MM.1S (cell line): ENCODE measurements around the gene TRABD2B.

Experiments used
- DNase-seq: peaks from one replicate; pipeline ENCODE4 v3.0.0-alpha.2; 2015
- H2AFZ ChIP-seq: fragments of 300-600 bp; sonication (generic); 2 replicates; pipeline ENCODE4 v1.6.0; 2016; ENCODE audit warnings: antibody characterized with exemption, low read length
- H3F3A ChIP-seq: fragments of 300-600 bp; sonication (generic); 2 replicates; pipeline ENCODE4 v1.6.1; 2016; ENCODE audit warnings: mild to moderate bottlenecking, antibody characterized with exemption, low read length, moderate library complexity, mixed read lengths; ENCODE audit not compliant: insufficient read depth
- H3K27ac ChIP-seq: fragments of 300-600 bp; sonication (generic); 2 replicates; pipeline ENCODE4 v1.5.1; 2016; ENCODE audit warnings: mild to moderate bottlenecking, low read length
- H3K27me3 ChIP-seq: fragments of 300-600 bp; sonication (generic); replicated peaks from 2 replicates; pipeline ENCODE4 v1.6.0; 2016; ENCODE audit warnings: low read length; ENCODE audit not compliant: insufficient read depth
- H3K36me3 ChIP-seq: fragments of 300-600 bp; sonication (generic); replicated peaks from 2 replicates; pipeline ENCODE4 v1.6.1; 2016; ENCODE audit warnings: mild to moderate bottlenecking, low read length, mixed read lengths; ENCODE audit not compliant: insufficient read depth
- H3K4me1 ChIP-seq: fragments of 300-600 bp; sonication (generic); 2 replicates; pipeline ENCODE4 v1.6.1; 2016; ENCODE audit warnings: low read length, mixed read lengths
- H3K4me2 ChIP-seq: fragments of 300-600 bp; sonication (generic); 2 replicates; pipeline ENCODE4 v1.6.0; 2016; ENCODE audit warnings: low read depth, low read length
- H3K4me3 ChIP-seq: fragments of 300-600 bp; sonication (generic); 2 replicates; pipeline ENCODE4 v1.5.1; 2016; ENCODE audit warnings: low read length, mixed read lengths
- H3K79me2 ChIP-seq: fragments of 300-600 bp; sonication (generic); 2 replicates; pipeline ENCODE4 v1.6.1; 2016; ENCODE audit warnings: mixed run types, low read length, mixed read lengths
- H3K9ac ChIP-seq: fragments of 300-600 bp; sonication (generic); 2 replicates; pipeline ENCODE4 v1.6.1; 2016; ENCODE audit warnings: low read length, mixed read lengths
- H3K9me2 ChIP-seq: fragments of 300-600 bp; sonication (generic); replicated peaks from 2 replicates; pipeline ENCODE4 v1.6.1; 2016; ENCODE audit warnings: mild to moderate bottlenecking, low read length, mixed read lengths; ENCODE audit not compliant: insufficient read depth
- H3K9me3 ChIP-seq: fragments of 300-600 bp; sonication (generic); replicated peaks from 2 replicates; pipeline ENCODE4 v1.6.1; 2016; ENCODE audit warnings: mild to moderate bottlenecking, low read length, mixed read lengths; ENCODE audit not compliant: insufficient read depth
- H4K20me1 ChIP-seq: fragments of 300-600 bp; sonication (generic); 2 replicates; pipeline ENCODE4 v1.6.1; 2016; ENCODE audit warnings: mild to moderate bottlenecking, low read length, moderate library complexity, mixed read lengths; ENCODE audit not compliant: insufficient read depth
- CTCF ChIP-seq: fragments of 300-600 bp; sonication (generic); IDR thresholded peaks from 2 replicates; pipeline ENCODE4 v1.5.1; 2016; ENCODE audit warnings: antibody characterized with exemption, low read length, mixed read lengths
- EZH2 ChIP-seq: fragments of 300-600 bp; sonication (generic); optimal IDR thresholded peaks from 2 replicates; pipeline ENCODE3; 2017; ENCODE audit warnings: low read depth, mild to moderate bottlenecking, antibody characterized with exemption, low read length, mixed read lengths
- EZH2phosphoT487 ChIP-seq: fragments of 300-600 bp; sonication (generic); IDR thresholded peaks from 2 replicates; pipeline ENCODE4 v1.6.1; 2018; ENCODE audit warnings: antibody characterized with exemption, low read length

The TRABD2B gene

GRCh38 chr1:47944561-47944960 is 52.6 kb downstream of the TRABD2B start:
- Histone ChIP-seq H3K79me2 (no peaks in the 10 kb centered on the region), H2AFZ (no peak overlapping the region), H3K27ac (no peak overlapping the region), H3K9me2 (no peaks in the 10 kb centered on the region), H4K20me1 (no peaks in the 10 kb centered on the region), H3F3A (no peaks in the 10 kb centered on the region), H3K4me1 (no peaks in the 10 kb centered on the region), H3K4me3 (no peak overlapping the region), H3K27me3 (no peaks in the 10 kb centered on the region), H3K36me3 (no peaks in the 10 kb centered on the region), H3K9ac (no peak overlapping the region), H3K4me2 (no peak overlapping the region), H3K9me3 (no peaks in the 10 kb centered on the region)
- no peak for DNase-seq
- TF ChIP-seq EZH2 (no peak), EZH2phosphoT487 (no peak), CTCF (no peak)

GRCh38 chr1:47942240-47942629 is 55.0 kb downstream of the TRABD2B start:
- no peaks in the 10 kb centered on the region for H3K27me3 ChIP-seq
- H4K20me1 ChIP-seq: no peaks in the 10 kb centered on the region
- no peak overlapping the region for H3K27ac ChIP-seq
- no peak overlapping the region for H3K9ac ChIP-seq
- no peaks in the 10 kb centered on the region for H3F3A ChIP-seq
- H3K79me2 ChIP-seq: no peaks in the 10 kb centered on the region
- no peaks in the 10 kb centered on the region for H3K9me2 ChIP-seq
- no peaks in the 10 kb centered on the region for H3K9me3 ChIP-seq
- H3K4me3 ChIP-seq: no peak overlapping the region
- no peaks in the 10 kb centered on the region for H3K4me1 ChIP-seq
- no peak overlapping the region for H2AFZ ChIP-seq
- no peak for DNase-seq
- TF ChIP-seq EZH2: no peak
- TF ChIP-seq EZH2phosphoT487: no peak
- no peak for TF ChIP-seq CTCF
- no peak overlapping the region for H3K4me2 ChIP-seq
- H3K36me3 ChIP-seq: no peaks in the 10 kb centered on the region

GRCh38 chr1:47941609-47942239 is 55.5 kb downstream of the TRABD2B start:
- no peak overlapping the region for H3K27ac ChIP-seq
- H3K36me3 ChIP-seq: no peaks in the 10 kb centered on the region
- no peaks in the 10 kb centered on the region for H3K27me3 ChIP-seq
- no peaks in the 10 kb centered on the region for H4K20me1 ChIP-seq
- no peak overlapping the region for H3K9ac ChIP-seq
- H3K9me2 ChIP-seq: no peaks in the 10 kb centered on the region
- no peaks in the 10 kb centered on the region for H3K9me3 ChIP-seq
- no peak overlapping the region for H2AFZ ChIP-seq
- no peaks in the 10 kb centered on the region for H3K79me2 ChIP-seq
- no peaks in the 10 kb centered on the region for H3K4me1 ChIP-seq
- TF ChIP-seq CTCF: no peak
- no peak for TF ChIP-seq EZH2phosphoT487
- no peak for TF ChIP-seq EZH2
- no peaks in the 10 kb centered on the region for H3F3A ChIP-seq
- H3K4me3 ChIP-seq: no peak overlapping the region
- DNase-seq: no peak
- H3K4me2 ChIP-seq: no peak overlapping the region
